Measurements from ENCODE around the gene KCTD16.

- TF ChIP-seq CTCF (conservative IDR thresholded peaks at IDR 0.05; ENCODE audit: low read length) (no peak), EZH2phosphoT487 (IDR thresholded peaks at IDR 0.05; ENCODE audit: borderline replicate concordance, low read depth, low read length) (no peak)
These were observed 311.2 kb downstream of the KCTD16 start for GRCh38 chr5:144481861-144482260.

Data from OCI-LY7 (cell line).